RWPE1 (cell line): ENCODE results near the gene PTPRD.

ENCODE experiments used
- CTCF ChIA-PET: fragments of 350-600 bp; sonication (Branson Sonifier 250); formaldehyde crosslinking; extraction: SDS; loops from one replicate; lab custom pipeline; 2021; lab: Yijun Ruan, JAX
- POLR2A ChIA-PET: fragments of 400-600 bp; formaldehyde crosslinking; extraction: SDS; loops from one replicate; lab custom pipeline; 2020; ENCODE audit warnings: antibody characterized with exemption; ENCODE audit not compliant: low non-redundant PET; lab: Yijun Ruan, JAX
- DNase-seq: peaks from one replicate; pipeline ENCODE4 v3.0.0; 2012; ENCODE audit warnings: low spot score
- H3K27ac ChIP-seq: fragments of 450-650 bp; 2 replicates; pipeline ENCODE4 v1.5.1; 2017
- CTCF ChIP-seq: fragments of 450-650 bp; conservative IDR thresholded peaks from 2 replicates; pipeline ENCODE4 v1.5.1; 2017; ENCODE audit warnings: low read depth, mild to moderate bottlenecking

Gene PTPRD

GRCh38 chr9:10253341-10253740 is 359.5 kb downstream of the PTPRD start:
- no peak for DNase-seq
- POLR2A ChIA-PET = no interaction called here
- H3K27ac ChIP-seq = no peak overlapping the region
- TF ChIP-seq CTCF = no peak
- CTCF ChIA-PET = no interaction called here

GRCh38 chr9:10252174-10252573 is 360.6 kb downstream of the PTPRD start:
- CTCF ChIA-PET = no interaction called here
- no peak for TF ChIP-seq CTCF
- H3K27ac ChIP-seq = no peak overlapping the region
- no peak for DNase-seq
- POLR2A ChIA-PET = no interaction called here

GRCh38 chr9:10251490-10251889 is 361.3 kb downstream of the PTPRD start:
- DNase-seq = peak; percentile 61
- no peak overlapping the region for H3K27ac ChIP-seq
- ChIA-PET POLR2A (no interaction called here), CTCF (no interaction called here)
- TF ChIP-seq CTCF = no peak

GRCh38 chr9:10250219-10250618 is 362.6 kb downstream of the PTPRD start:
- no peak overlapping the region for H3K27ac ChIP-seq
- POLR2A ChIA-PET = no interaction called here
- CTCF ChIA-PET = no interaction called here
- TF ChIP-seq CTCF = no peak
- DNase-seq = no peak

GRCh38 chr9:10248890-10249289 is 363.9 kb downstream of the PTPRD start:
- no peak overlapping the region for H3K27ac ChIP-seq
- DNase-seq = no peak
- ChIA-PET CTCF (no interaction called here), POLR2A (no interaction called here)
- TF ChIP-seq CTCF = no peak

- ChIA-PET POLR2A (no interaction called here), CTCF (interaction anchor here (1.1 kb wide), 1 partner anchor 10 kb away, joined by 5 read pairs; no protein-coding TSS in a partner anchor)
- H3K27ac ChIP-seq = no peak overlapping the region
- peak; percentile 5 for DNase-seq
- TF ChIP-seq CTCF = no peak
These were observed 370.5 kb downstream of the PTPRD start for GRCh38 chr9:10242255-10242654.

- ChIA-PET CTCF (interaction anchor here (0.6 kb wide), 1 partner anchor 805 kb away, joined by 6 read pairs; no protein-coding TSS in a partner anchor), POLR2A (no interaction called here)
- DNase-seq = no peak
- H3K27ac ChIP-seq = no peak overlapping the region
- TF ChIP-seq CTCF = no peak
These were observed 374.7 kb downstream of the PTPRD start for GRCh38 chr9:10238087-10238486.
